HEK293 (cell line): ENCODE results near the gene EMSY.
A peak's percentile ranks its signal among the peaks of the same experiment; 100 is the strongest.

Experiments
- CTCF ChIA-PET: fragments of 350-600 bp; formaldehyde crosslinking; extraction: SDS; loops from one replicate; lab custom pipeline; 2021; ENCODE audit warnings: antibody characterized with exemption; lab: Yijun Ruan, JAX
- POLR2A ChIA-PET: fragments of 300-600 bp; formaldehyde crosslinking; extraction: SDS; loops from one replicate; lab custom pipeline; 2020; ENCODE audit warnings: antibody characterized with exemption, inconsistent platforms; lab: Yijun Ruan, JAX
- H3K27ac ChIP-seq: fragments of 200-500 bp; sonication (Bioruptor generic); 2 replicates; pipeline ENCODE4 v1.5.1; 2014; ENCODE audit warnings: low read depth, low read length, control low read depth, inconsistent platforms; ENCODE audit errors: extremely low read depth
- H3K36me3 ChIP-seq, 2 experiments: fragments of 200-500 bp in 1 of 2; sonication (Bioruptor generic) in 1 of 2; 1 replicate in 1 of 2; 2 replicates in 1 of 2; pipeline ENCODE4 v1.5.1; 2014 to 2017; ENCODE audit warnings: inconsistent platforms in 2 of 2, low read length in 2 of 2; ENCODE audit not compliant: control insufficient read depth in 2 of 2, insufficient read depth in 1 of 2
- H3K4me1 ChIP-seq: fragments of 200-500 bp; sonication (Bioruptor generic); 2 replicates; pipeline ENCODE4 v1.5.1; 2014; ENCODE audit warnings: mild to moderate bottlenecking, low read length, inconsistent platforms; ENCODE audit not compliant: control insufficient read depth, insufficient read depth
- H3K4me3 ChIP-seq: 2 replicates; pipeline ENCODE4 v1.5.1; 2011; ENCODE audit warnings: low read depth, mild to moderate bottlenecking, control low read depth, low read length, moderate library complexity
- H3K9me3 ChIP-seq: fragments of 200-500 bp; sonication (Bioruptor generic); 2 replicates; pipeline ENCODE4 v1.5.1; 2014; ENCODE audit warnings: low read depth, low read length, inconsistent platforms; ENCODE audit not compliant: control insufficient read depth, insufficient read depth
- BCL11A ChIP-seq: fragments of 450-650 bp; formaldehyde crosslinking; IDR thresholded peaks from 2 replicates; pipeline ENCODE4 v1.5.1; 2016; ENCODE audit warnings: low read depth, missing biosample characterization, missing genetic modification characterization
- GLIS2 ChIP-seq: fragments of 450-650 bp; formaldehyde crosslinking; IDR thresholded peaks from 2 replicates; pipeline ENCODE4 v1.5.1; 2016; ENCODE audit warnings: missing biosample characterization, missing genetic modification characterization
- ZNF146 ChIP-seq: fragments of 450-650 bp; formaldehyde crosslinking; IDR thresholded peaks from 2 replicates; pipeline ENCODE4 v1.5.1; 2016; ENCODE audit warnings: missing biosample characterization, missing genetic modification characterization
- ZNF366 ChIP-seq: fragments of 450-650 bp; formaldehyde crosslinking; conservative IDR thresholded peaks from 2 replicates; pipeline ENCODE4 v1.5.1; 2016; ENCODE audit warnings: missing biosample characterization, missing genetic modification characterization
- ZNF433 ChIP-seq: fragments of 450-650 bp; formaldehyde crosslinking; IDR thresholded peaks from 2 replicates; pipeline ENCODE4 v1.5.1; 2016; ENCODE audit warnings: missing biosample characterization, missing genetic modification characterization, low read depth
- ZNF530 ChIP-seq: fragments of 450-650 bp; formaldehyde crosslinking; IDR thresholded peaks from 2 replicates; pipeline ENCODE4 v1.5.1; 2016; ENCODE audit warnings: low read depth, missing biosample characterization, missing genetic modification characterization
- ZNF560 ChIP-seq: fragments of 450-650 bp; formaldehyde crosslinking; IDR thresholded peaks from 2 replicates; pipeline ENCODE4 v1.5.1; 2017; ENCODE audit warnings: missing biosample characterization, missing genetic modification characterization, borderline replicate concordance
- ZNF561 ChIP-seq: fragments of 450-650 bp; IDR thresholded peaks from 2 replicates; pipeline ENCODE4 v1.5.1; 2018; ENCODE audit warnings: missing biosample characterization, missing genetic modification characterization, borderline replicate concordance
- TF ChIP-seq, protein P1 (sequence below): fragments of 450-650 bp; formaldehyde crosslinking; IDR thresholded peaks from 2 replicates; pipeline ENCODE4 v1.5.1; 2016; ENCODE audit warnings: missing biosample characterization, missing genetic modification characterization
- TF ChIP-seq, protein P2 (sequence below): fragments of 450-650 bp; formaldehyde crosslinking; IDR thresholded peaks from 2 replicates; pipeline ENCODE4 v1.5.1; 2016; ENCODE audit warnings: missing biosample characterization, missing genetic modification characterization, borderline replicate concordance
- TF ChIP-seq, protein P3 (sequence below): fragments of 450-650 bp; formaldehyde crosslinking; IDR thresholded peaks from 2 replicates; pipeline ENCODE4 v1.5.1; 2016; ENCODE audit warnings: missing biosample characterization, missing genetic modification characterization

Gene EMSY

GRCh38 chr11:76424891-76425290, 19.9 kb upstream of the EMSY start:
- POLR2A ChIA-PET = interaction anchor here (0.5 kb wide), 2 partner anchors 8 to 148 kb away, joined by 4 to 8 read pairs; no protein-coding TSS in a partner anchor
- Histone ChIP-seq H3K4me3 (no peak overlapping the region), H3K4me1 (no peaks in the 10 kb centered on the region; the same call in 1 of the 2 replicates), H3K9me3 (no peaks in the 10 kb centered on the region), H3K36me3 (no peaks in the 10 kb centered on the region), H3K27ac (no peak overlapping the region)
- TF ChIP-seq BCL11A (tag by site-specific recombination) = no peak
- TF ChIP-seq, protein P1, sequence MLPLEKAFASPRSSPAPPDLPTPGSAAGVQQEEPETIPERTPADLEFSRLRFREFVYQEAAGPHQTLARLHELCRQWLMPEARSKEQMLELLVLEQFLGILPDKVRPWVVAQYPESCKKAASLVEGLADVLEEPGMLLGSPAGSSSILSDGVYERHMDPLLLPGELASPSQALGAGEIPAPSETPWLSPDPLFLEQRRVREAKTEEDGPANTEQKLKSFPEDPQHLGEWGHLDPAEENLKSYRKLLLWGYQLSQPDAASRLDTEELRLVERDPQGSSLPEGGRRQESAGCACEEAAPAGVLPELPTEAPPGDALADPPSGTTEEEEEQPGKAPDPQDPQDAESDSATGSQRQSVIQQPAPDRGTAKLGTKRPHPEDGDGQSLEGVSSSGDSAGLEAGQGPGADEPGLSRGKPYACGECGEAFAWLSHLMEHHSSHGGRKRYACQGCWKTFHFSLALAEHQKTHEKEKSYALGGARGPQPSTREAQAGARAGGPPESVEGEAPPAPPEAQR = no peak
- no peak for TF ChIP-seq ZNF433
- no peak for TF ChIP-seq GLIS2 (tag by site-specific recombination)
- TF ChIP-seq ZNF530 (tag by site-specific recombination) = no peak
- CTCF ChIA-PET = interaction anchor here (0.6 kb wide), 1 partner anchor 21 kb away, joined by 3 read pairs; no protein-coding TSS in a partner anchor

DNA sequence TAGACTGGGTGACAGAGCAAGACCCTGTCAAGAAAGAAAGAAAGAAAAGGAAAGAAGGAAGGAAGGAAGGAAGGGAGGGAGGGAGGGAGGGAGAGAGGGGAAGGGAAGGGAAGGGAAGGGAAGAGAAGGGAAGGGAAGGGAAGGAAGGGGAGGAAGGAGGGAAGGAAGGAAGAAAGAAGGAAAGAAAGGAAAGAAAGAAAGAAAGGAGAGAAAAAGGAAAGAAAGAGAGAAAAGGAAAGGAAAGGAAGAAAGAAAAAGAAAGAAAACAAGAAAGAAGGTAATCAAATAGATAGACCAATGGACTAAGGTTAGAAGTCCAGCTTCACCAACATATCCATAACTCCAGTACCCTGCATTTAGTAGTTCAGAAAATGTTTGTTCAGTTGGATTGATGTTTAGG, 18.2 kb upstream of the EMSY start:
- no peak overlapping the region for H3K27ac ChIP-seq
- no peak overlapping the region for H3K4me3 ChIP-seq
- no peaks in the 10 kb centered on the region for H3K36me3 ChIP-seq
- no peaks in the 10 kb centered on the region for H3K9me3 ChIP-seq
- ChIA-PET POLR2A (no interaction called here), CTCF (no interaction called here)
- H3K4me1 ChIP-seq = no peaks in the 10 kb centered on the region; the same call in 1 of the 2 replicates
- TF ChIP-seq ZNF561 (tag by site-specific recombination) (no peak), ZNF366 (tag by site-specific recombination) (peak; percentile 80)

DNA sequence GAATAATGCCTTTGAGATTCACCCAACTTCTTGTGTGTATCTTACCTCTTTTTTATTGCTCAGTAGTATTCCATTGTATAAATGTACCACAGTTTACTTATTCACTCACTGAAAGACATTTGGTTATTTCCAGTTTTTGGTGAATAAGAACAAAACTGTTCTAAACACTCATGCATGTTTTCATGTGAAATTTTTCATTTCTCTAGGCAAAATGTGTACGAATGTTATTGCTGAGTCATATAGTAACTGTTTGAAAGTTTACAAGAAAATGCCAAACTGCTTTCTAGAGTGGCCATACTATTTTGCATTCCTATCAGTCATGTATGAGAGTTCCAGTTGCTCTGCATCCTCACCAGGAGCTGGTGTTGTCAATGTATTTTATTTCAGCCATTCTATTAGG, 8.8 kb upstream of the EMSY start:
- H3K36me3 ChIP-seq = no peaks in the 10 kb centered on the region
- H3K9me3 ChIP-seq = no peaks in the 10 kb centered on the region
- TF ChIP-seq ZNF146 (tag by site-specific recombination) (peak; percentile 25; the same call in 1 of the 2 replicates), ZNF560 (tag by site-specific recombination) (no peak)
- TF ChIP-seq, protein P2, sequence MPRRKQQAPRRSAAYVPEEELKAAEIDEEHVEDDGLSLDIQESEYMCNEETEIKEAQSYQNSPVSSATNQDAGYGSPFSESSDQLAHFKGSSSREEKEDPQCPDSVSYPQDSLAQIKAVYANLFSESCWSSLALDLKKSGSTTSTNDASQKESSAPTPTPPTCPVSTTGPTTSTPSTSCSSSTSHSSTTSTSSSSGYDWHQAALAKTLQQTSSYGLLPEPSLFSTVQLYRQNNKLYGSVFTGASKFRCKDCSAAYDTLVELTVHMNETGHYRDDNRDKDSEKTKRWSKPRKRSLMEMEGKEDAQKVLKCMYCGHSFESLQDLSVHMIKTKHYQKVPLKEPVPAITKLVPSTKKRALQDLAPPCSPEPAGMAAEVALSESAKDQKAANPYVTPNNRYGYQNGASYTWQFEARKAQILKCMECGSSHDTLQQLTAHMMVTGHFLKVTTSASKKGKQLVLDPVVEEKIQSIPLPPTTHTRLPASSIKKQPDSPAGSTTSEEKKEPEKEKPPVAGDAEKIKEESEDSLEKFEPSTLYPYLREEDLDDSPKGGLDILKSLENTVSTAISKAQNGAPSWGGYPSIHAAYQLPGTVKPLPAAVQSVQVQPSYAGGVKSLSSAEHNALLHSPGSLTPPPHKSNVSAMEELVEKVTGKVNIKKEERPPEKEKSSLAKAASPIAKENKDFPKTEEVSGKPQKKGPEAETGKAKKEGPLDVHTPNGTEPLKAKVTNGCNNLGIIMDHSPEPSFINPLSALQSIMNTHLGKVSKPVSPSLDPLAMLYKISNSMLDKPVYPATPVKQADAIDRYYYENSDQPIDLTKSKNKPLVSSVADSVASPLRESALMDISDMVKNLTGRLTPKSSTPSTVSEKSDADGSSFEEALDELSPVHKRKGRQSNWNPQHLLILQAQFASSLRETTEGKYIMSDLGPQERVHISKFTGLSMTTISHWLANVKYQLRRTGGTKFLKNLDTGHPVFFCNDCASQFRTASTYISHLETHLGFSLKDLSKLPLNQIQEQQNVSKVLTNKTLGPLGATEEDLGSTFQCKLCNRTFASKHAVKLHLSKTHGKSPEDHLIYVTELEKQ (tag by site-specific recombination) = no peak
- TF ChIP-seq, protein P3, sequence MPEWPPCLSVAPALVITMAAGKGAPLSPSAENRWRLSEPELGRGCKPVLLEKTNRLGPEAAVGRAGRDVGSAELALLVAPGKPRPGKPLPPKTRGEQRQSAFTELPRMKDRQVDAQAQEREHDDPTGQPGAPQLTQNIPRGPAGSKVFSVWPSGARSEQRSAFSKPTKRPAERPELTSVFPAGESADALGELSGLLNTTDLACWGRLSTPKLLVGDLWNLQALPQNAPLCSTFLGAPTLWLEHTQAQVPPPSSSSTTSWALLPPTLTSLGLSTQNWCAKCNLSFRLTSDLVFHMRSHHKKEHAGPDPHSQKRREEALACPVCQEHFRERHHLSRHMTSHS (tag by site-specific recombination) = no peak
- H3K4me1 ChIP-seq = no peaks in the 10 kb centered on the region
- ChIA-PET POLR2A (no interaction called here), CTCF (no interaction called here)
- H3K27ac ChIP-seq = no peak overlapping the region
- H3K4me3 ChIP-seq = no peak overlapping the region
